DOHH2 (cell line): ENCODE data around the gene SLC9A9.

Experiments
- CTCF ChIP-seq: fragments of 200-600 bp; sonication (generic); IDR thresholded peaks from one replicate; pipeline ENCODE4 v1.5.1; 2014; ENCODE audit warnings: antibody characterized with exemption, mild to moderate bottlenecking, low read depth, low read length; ENCODE audit not compliant: poor library complexity, severe bottlenecking
- EZH2phosphoT487 ChIP-seq: fragments of 200-600 bp; sonication (generic); IDR thresholded peaks from 2 replicates; pipeline ENCODE4 v1.6.1; 2017; ENCODE audit warnings: borderline replicate concordance, mild to moderate bottlenecking, antibody characterized with exemption, low read length, moderate library complexity, mixed read lengths

- TF ChIP-seq CTCF (no peak), EZH2phosphoT487 (no peak)
Observed at GRCh38 chr3:143571548-143571947, 276.7 kb downstream of the SLC9A9 start.
